Ovary (tissue), 3 donors: Measurements from ENCODE around the gene LAMA2.

ENCODE experiments used
- CTCF ChIP-seq, 3 donors: fragments of 450-650 bp in 2 of 3; fragments of 200-600 bp in 1 of 3; IDR thresholded peaks; one replicate each; pipeline versions ENCODE4 v1.5.1 to v1.8.0; 2016 to 2022; ENCODE audit warnings: antibody characterized with exemption in 3 of 3, mild to moderate bottlenecking in 1 of 3
- POLR2A ChIP-seq: fragments of 450-650 bp; IDR thresholded peaks from one replicate; pipeline ENCODE4 v1.6.1; 2017; ENCODE audit warnings: antibody characterized with exemption, mild to moderate bottlenecking, moderate library complexity
- donor health status: DM: no; HTN: no; CAD: no.

GRCh38 chr6:129490521-129491255 is 607.8 kb downstream of the LAMA2 start:
- TF ChIP-seq CTCF (IDR thresholded peaks at IDR 0.05) (no peak), POLR2A (no peak)
